ENCODE measurements around the gene ZFP36.
A peak's percentile ranks its signal among the peaks of the same experiment; 100 is the strongest.

Gene ZFP36

DNA sequence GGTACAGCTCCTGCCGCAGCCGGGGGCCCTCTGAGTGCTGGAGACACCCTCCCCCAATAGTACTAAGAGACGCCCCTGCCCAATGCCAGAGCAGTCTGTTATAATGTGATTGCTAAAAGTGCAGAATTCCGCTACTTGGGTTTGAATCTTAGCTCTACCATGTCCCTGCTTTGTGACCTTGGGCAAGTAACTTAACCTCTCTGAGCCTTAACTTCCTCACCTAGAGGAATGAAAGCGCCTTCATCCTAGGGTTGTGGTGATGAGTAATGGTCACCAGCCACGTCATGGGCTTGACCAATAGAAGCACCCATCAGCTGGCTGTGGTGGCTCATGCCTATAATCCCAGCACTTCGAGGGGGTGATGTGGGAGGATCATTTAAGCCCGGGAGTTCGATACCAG is 12.4 kb downstream of the ZFP36 start:
- DNase-seq (ENCODE audit: low read depth, low spot score) = no peak

DNA sequence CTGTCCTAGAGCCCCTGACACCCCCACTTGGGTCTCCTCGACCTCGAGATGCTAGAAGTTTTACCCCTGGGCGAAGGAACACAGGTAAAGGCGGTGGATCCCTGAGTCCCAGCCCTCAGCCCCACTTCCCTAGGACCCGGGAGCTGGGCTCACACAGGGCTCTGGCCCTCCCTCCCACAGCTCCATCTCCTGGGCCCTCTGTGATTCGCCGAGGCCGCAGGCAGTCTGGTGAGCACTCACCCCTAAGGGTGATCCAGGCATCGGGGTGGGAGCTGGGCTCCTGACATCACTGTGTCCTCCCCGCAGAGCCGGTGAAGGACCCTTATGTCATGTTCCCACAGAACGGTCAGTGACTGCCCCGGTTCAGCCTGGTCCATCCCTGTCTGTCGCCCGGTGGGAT is 14.1 kb downstream of the ZFP36 start:
- DNase-seq (ENCODE audit: low read depth, low spot score) = no peak

DNA sequence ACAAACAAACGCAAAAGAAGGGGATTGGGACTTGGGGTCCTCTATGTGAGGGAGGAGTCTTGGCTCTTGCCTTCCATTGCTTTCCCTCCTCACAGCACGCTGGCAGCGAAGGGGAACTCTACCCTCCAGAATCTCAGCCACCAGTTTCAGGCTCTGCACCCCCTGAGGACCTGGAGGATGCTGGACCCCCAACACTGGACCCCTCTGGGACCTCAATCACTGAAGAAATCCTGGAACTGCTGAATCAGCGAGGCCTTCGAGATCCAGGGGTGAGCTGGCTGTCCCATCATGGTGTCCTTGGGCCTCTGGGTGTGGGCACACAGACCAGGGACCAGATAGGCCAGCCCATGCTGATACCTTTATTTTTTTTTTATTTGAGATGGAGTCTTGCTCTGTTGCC is 15.4 kb downstream of the ZFP36 start:
- no peak for DNase-seq (ENCODE audit: low read depth, low spot score)

DNA sequence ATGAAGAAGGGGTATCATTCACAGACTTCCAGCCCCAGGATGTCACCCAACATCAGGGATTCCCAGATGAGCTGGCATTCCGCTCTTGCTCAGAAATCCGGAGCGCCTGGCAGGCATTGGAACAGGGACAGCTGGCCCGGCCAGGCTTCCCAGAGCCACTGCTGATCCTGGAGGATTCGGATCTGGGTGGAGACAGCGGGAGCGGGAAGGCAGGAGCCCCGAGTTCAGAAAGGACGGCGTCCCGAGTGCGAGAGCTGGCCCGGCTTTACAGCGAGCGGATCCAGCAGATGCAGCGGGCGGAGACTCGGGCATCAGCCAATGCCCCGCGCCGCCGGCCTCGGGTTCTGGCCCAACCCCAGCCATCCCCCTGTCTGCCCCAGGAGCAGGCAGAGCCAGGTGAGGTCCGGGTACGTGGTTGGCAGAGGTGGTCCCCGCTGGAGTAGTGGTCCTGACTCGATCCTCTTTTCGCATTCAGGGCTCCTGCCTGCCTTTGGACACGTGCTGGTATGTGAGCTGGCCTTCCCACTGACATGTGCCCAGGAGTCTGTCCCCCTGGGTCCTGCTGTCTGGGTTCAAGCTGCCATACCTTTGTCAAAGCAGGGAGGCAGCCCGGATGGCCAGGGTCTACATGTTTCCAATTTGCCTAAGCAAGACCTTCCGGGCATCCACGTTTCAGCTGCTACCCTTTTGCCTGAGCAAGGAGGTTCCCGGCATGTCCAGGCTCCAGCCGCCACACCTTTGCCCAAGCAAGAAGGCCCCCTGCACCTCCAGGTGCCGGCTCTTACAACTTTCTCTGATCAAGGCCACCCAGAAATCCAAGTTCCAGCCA is 16.8 kb downstream of the ZFP36 start:
- DNase-seq (ENCODE audit: low read depth, low spot score) = no peak

DNA sequence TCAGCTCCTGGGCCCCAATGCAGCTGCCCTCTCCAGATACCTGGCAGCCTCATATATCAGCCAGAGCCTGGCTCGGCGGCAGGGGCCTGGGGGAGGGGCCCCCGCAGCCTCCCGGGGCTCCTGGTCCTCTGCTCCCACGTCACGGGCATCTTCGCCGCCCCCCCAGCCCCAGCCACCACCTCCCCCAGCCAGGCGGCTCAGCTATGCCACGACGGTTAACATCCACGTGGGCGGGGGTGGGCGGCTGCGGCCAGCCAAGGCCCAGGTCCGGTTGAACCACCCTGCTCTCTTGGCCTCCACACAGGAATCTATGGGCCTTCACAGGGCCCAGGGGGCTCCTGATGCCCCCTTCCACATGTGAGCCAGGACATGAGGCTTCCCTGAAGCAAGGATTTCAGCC is 18.3 kb downstream of the ZFP36 start:
- DNase-seq (ENCODE audit: low read depth, low spot score) = no peak

DNA sequence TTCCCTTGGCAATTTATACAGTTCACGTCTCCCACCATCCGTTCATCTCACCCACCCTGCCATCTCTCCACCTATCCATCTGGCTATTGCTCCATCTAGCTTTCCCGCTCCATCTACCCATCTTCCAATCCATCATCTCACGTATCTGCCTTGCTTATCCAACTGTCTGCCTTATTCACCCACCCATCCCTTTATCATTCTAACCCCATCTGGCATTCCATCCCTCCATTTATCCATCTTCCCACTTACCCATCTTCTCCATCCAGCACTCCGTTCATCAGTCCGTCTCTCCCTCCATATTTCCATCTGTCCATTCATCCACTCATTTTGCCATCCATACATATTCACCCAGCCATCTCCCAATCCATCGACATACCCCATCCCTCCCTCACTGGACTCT is 19.1 kb downstream of the ZFP36 start:
- DNase-seq (ENCODE audit: low read depth, low spot score) = no peak

DNA sequence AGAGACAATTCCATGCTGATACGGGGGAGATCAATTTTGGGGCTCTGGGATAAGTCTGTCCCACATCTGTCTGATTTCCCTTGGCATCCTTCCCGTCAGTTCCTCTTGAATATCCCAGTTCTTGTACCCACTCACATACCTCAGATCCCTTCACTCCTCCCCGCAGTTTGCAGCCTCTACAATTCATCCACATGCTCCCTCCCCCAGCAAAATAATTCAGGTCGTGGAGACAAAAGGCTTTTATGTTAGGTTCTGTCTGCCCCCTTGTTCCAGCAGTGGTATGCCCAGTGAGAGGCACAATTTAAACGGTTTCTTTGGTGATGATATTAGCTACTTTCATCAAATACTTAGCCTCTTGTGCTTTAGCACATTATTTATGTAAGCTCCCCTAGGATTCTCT is 19.5 kb downstream of the ZFP36 start:
- DNase-seq (ENCODE audit: low read depth, low spot score) = no peak

DNA sequence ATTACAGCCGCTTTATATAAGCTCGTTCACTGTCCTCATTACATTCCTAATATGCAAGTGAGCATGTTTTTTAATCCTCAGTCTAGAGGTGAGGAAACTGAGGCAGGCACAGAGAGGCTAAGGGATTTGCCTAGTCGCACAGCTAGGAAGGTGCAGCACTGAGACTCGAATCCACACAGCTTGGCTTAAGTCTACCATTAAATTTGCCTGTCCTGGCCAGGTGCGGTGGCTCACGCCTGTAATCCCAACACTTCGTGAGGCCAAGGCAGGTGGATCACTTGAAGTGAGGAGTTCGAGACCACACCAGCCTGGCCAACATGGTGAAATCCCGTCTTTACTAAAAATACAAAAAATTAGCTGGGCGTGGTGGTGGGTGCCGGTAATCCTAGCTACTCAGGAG is 21.1 kb downstream of the ZFP36 start:
- no peak for DNase-seq (ENCODE audit: low read depth, low spot score)

DNA sequence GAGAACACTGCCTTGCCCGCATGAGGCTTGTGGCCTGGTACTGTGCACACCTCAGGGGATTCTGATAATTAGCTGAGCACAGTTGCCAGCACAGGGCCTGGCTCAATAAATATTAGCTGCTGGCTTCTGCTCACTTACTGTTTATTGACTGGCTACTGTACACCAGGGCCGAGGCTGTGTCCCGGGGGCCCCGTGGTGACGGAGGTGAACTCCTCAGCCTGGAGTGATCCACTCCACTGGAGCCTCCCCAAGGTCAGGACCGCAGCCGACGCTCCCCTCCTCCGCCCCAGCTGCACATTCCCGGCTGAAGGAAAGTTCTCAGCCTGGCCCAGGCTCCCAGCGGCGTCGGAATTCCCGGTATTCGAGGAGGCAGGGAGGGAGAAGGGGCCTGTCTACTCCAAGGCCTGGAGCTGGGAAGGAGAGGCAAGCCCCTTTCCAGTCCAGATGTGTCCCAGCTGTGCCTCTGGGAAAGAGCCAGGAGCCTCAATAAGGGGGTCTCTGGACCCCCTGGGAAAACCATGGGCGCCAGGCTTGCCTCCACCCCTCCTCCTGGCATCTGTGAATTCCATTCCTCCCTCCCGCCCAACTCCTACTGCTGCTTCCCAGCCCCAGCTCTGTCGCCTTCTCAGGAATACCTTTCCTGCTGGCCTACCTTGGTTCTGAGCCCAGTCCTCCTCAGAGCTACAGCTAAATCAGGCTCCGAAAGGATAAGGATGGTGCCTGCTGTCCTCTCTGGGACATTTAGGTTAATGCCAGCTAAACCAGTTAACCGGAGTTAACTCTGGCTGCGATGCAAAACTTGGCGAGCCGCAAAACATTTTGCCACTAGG is 21.9 kb downstream of the ZFP36 start:
- DNase-seq (ENCODE audit: low read depth, low spot score) = peak; percentile 93

DNA sequence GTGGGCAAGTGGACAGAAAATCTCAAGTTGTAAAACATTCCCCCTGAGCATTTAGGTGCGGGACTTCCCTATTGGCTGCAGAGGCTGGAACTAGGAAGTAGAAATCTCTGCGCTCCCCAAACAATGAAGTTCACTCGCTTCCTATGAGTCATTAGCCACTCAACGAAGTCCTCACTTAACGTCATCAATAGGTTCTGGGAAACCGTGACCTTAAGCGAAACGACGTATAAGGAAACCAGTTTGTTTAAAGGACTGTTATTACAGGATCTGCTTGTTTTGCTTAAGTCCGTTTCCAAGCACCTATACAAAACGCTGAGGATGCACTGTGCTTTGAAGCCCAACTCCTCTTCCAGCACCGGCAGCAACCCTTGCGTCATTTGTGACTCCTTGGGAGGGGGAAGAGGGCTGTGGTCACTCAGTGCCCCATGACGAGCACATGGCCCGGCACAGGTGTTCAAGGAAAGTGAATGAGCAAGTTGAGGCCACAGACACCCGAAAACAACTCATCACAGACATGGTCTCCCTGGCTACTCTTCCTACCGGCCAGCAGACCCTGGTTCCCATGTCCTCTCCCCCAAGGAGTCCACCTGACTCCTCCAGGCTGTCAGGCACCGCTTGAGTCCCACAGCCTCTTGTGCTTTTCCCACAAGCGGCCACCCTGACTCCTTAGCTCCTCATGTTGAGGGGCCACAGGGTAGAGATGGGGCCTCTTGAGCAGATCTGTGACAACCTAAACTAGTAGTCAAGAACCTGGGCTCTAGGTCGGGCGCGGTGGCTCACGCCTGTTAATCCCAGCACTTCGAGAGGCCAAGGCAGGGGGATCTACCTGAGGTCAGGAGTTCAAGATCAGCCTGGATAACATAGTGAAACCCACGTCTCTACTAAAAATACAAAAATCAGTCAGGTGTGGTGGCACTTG is 24.3 kb downstream of the ZFP36 start:
- DNase-seq (ENCODE audit: low read depth, low spot score) = peak; percentile 89

DNA sequence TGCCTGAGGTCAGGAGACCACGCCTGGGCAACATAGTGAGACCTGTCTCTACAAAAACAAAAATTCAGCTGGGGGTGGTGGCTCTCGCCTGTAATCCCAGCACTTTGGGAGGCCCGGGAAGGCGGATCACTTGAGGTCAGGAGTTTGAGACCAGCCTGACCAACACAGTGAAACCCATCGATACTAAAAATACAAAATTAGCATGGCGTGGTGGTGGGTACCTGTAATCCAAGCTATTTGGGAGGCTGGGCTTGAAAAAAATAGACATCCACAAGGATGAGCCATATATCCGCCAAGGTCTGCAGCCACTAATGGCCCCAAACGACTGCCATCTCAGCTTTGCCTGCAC is 26.0 kb downstream of the ZFP36 start:
- no peak for DNase-seq (ENCODE audit: low read depth, low spot score)

DNA sequence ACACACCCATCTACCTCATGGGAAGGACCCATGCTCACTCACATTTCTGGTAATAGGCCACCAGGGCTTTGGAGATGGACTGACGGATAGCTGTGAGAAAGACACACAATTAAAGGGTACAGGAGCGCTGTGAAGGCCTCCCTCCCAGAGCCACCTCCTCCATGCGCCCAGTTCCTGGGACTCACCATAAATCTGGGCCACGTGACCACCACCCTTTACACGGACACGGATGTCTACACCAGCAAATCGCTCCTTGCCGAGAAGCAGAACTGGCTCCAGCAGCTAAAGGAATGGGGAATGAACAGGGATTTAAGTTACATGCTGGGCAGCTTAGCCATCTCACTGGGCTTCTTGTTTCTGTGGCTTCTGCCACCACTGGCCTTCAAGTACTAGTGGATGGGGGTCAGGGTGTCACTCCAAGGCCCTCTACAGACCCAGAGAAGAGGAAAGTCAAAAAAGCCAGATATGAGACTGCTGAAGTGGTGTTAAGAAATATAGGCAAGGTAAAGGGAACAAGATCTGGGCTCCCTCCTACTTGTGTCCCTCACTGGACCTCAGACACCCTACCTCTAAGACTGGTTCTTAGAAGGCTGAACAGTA is 26.9 kb downstream of the ZFP36 start:
- no peak for DNase-seq (ENCODE audit: low read depth, low spot score)

DNA sequence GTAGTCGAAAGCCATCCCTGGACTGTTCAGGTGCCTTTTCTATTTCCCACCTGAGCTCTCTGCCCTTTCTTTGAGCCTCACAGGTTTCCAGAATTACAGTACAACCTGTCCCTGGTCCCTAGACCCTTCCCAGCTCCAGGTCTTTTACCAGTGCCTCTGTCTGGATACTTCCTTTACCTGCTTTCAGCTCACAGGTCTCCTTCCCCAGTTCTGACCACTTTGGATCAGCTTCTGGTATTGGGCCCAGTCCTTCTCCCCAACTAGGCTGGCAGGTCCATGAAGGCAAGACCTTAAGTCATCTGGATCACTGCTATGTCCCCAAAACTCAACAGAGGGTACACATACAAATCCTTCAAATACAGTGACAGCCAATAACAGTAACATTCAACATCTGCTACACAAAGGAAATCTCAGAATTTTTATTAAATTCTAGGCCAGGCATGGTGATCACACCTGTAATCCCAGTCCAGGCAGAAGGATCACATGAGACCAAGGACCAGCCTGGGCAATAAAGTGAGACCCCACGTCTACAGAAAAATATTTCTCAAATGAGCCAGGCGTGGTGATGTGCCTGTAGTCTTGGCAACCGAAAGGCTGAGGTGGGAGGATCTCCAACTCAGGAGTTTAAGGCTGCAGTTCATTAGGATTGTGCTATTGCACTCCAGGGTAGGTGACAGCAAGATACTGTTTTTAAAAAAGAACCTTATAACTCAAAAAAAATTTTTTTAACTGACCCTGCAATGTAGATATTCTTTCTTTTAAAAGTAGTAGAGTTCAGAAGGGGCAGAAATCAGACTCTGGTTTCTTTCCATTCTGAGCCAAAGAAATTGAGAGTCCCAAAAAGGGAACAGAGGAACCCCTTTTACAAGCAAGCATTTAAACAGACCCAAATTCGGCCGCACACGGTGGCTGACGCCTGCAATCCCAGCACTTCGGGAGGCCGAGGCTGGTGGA is 27.8 kb downstream of the ZFP36 start:
- DNase-seq (ENCODE audit: low read depth, low spot score) = no peak

DNA sequence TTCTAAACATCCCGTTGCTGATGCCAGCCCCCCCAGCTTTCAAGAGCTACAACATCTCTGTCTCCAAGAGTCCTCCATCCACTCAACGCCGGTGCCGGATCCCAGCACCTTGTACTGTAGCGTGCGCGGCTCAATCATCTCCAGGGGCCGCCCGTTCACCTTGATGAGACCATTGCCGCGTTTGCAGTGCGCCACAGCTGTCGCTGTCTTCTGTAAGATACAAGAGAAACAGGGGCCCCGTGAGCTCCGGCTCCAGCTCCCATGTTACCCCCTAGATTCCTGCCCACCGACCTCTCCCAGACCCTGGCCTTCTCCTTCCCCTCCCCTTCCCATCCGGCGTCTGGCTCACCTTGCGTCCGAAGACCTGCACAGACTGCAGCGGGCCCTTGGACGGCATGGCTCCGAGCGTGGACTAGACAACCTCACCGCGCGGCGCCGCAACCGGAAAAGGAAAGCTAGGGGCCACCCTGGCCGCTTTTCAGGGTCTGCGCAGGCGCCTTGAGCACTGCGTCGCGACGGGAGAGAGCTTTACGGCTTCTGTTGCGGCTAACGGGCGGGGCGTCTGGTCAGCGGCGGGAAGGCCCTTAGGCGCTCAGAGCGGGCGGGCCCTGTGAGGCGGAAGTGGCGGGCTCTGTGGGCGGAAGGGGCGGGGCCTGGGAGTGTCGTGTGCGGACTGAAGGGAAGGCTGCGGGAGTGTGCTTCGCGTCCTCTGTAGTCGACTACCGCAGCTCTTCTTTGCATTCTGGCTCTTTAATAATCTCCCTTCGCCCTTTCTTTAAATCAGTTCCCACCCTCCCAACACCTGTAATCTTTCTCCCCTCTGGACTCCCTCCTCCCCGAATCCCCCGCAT is 29.1 kb downstream of the ZFP36 start, which contains the start of gene RPS16:
RPS16 (minus strand) TSS at position 451 of the 851 bp plus-strand sequence; CDS start at position 397, 54 bp downstream.
- DNase-seq (ENCODE audit: low read depth, low spot score) = peak; percentile 92

DNA sequence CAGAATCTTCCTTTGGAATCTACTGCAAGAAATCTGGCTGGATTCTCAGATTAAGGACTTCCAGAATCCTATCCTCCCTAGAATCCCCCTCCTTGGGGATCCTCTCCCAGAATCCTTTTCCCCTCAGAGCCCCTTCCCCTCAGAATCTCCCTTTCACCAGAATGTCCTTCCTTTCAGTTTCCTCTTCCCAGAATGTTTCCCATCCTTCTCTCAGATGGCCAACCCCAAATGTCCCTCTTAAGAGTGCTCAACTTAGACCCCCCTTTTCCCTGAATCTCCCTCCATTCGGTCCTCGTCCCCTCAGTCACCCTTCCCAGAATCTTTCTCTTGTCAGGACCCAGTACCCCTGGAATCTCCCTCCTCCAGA is 29.7 kb downstream of the ZFP36 start:
- DNase-seq (ENCODE audit: low read depth, low spot score) = no peak

DNA sequence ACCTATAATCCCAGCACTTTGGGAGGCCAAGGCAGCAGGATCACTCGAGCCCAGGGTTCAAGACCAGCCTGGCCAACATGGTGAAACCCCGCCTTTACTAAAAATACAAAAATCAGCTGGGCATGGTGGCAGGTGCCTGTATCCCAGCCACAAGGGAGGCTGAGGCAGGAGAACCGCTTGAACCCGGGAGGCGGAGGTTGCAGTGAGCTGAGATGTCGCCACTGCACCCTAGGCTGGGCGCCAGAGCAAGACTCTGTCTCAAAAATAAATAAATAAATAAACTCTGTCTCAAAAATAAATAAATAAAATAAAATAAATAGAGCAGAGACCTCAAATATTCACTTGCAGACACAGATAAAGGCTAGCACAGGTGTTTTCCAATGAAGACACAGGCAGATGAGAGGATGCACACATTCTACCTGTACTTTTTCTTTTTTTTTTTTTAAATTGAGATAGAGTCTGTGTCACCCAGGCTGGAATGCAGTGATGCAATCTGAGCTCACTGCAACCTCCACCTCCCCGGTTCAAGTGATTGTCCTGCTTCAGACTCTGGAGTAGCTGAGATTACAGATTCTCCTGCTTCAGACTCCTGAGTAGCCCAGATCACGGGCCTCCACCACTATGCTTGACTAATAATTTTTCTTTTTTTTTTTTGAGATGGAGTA is 31.8 kb downstream of the ZFP36 start:
- DNase-seq (ENCODE audit: low read depth, low spot score) = no peak

DNA sequence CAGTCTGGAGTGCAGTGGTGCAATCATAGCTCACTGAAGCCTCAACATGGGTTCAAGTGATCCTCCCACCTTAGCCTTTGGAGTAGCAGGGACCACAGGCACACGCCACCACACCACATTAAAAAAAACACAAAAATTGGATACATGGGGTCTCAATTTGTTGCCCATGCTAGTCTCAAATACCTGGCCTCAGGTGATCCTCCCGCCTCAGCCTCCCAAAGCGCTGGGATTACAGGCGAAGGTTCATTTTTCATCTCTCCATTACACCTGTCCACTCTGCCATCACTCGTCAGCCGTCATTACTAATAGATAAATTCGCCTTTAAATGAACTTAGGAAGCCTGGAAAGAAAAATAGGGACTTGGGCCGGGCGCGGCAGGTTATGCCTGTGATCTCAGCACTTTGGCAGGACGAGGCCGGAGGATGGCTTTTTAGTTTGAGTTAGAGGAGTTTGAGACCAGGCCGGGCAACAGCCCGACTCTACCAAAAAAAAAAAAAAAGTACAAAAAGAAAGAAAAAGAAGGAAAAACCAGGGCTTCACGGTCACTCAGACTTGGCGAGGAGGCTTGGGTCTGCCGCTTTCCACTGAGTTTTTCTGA is 38.0 kb downstream of the ZFP36 start:
- no peak for DNase-seq (ENCODE audit: low read depth, low spot score)
